ENCODE results near the gene SEMA6A. TPM values are rescaled to one million over a fixed set of nuclear protein-coding genes. Genes with fewer than 3 reads are reported as not detected.

Gene SEMA6A
- total and polyA plus RNA-seq, 9 of the 15 experiments (the other 6 are each of a cell fraction or from before 2014, with no cell fraction given): 0.04 to 0.42 (median 0.18) TPM; not detected in 5

- TF ChIP-seq ZBTB40 (IDR thresholded peaks at IDR 0.05): no peak
- no peak for TF ChIP-seq ZBTB40 (CRISPR knock-in tag; IDR thresholded peaks at IDR 0.05)
- TF ChIP-seq ARID3A (IDR thresholded peaks at IDR 0.05; ENCODE audit: borderline replicate concordance, low read depth, low read length): no peak
- no peak for TF ChIP-seq SNIP1 (IDR thresholded peaks at IDR 0.05; ENCODE audit: low read depth)
These were observed 44.3 kb downstream of the SEMA6A start (continued) for GRCh38 chr5:116530276-116530675.

All from K562 (cell line).